Peyer's patch (tissue), 4 donors: ENCODE results near the gene ZNF827.

ENCODE experiments used
- POLR2A ChIP-seq, 2 donors: fragments of 450-650 bp; IDR thresholded peaks; one replicate each; pipeline ENCODE4 v1.5.1; 2017; ENCODE audit warnings: antibody characterized with exemption in 2 of 2, mild to moderate bottlenecking in 2 of 2, moderate library complexity in 2 of 2
- TF ChIP-seq, protein P1 (sequence below), 6 experiments: fragments of 450-650 bp in 4 of 6; fragments of 200-600 bp in 2 of 6; sonication (generic) in 1 of 6; IDR thresholded peaks; one replicate each; pipeline ENCODE4 v1.5.1; 2017 to 2019; ENCODE audit warnings: antibody characterized with exemption in 6 of 6, mild to moderate bottlenecking in 3 of 6, moderate library complexity in 1 of 6

DNA sequence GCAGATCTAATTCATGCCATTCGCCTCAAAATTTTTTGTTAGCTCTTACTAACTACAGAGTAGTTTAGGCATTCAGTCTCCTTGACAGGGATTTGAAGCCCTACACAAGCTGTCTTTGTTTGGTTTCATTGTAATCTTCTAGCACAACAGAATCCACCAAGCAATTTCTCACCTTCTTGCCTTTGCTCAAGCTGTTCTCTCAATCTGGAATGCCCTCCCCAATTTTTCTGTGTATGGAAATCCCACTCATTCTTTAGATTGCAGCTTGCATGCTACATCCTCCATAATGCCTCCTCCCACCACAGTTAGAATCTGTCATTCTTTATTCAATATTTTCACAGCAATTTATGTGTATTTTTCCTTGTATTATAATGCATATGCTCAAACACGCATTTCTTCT lies 195.0 kb downstream of the ZNF827 start:
- TF ChIP-seq, protein P1, sequence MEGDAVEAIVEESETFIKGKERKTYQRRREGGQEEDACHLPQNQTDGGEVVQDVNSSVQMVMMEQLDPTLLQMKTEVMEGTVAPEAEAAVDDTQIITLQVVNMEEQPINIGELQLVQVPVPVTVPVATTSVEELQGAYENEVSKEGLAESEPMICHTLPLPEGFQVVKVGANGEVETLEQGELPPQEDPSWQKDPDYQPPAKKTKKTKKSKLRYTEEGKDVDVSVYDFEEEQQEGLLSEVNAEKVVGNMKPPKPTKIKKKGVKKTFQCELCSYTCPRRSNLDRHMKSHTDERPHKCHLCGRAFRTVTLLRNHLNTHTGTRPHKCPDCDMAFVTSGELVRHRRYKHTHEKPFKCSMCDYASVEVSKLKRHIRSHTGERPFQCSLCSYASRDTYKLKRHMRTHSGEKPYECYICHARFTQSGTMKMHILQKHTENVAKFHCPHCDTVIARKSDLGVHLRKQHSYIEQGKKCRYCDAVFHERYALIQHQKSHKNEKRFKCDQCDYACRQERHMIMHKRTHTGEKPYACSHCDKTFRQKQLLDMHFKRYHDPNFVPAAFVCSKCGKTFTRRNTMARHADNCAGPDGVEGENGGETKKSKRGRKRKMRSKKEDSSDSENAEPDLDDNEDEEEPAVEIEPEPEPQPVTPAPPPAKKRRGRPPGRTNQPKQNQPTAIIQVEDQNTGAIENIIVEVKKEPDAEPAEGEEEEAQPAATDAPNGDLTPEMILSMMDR (IDR thresholded peaks at IDR 0.05): no peak
- TF ChIP-seq POLR2A (IDR thresholded peaks at IDR 0.05): no peak
